ENCODE measurements around the gene HOXC10.

The HOXC10 gene

GRCh38 chr12:53963434-53964314 lies 21.3 kb upstream of the HOXC10 start:
- Histone ChIP-seq H3K27ac (replicated peaks) (no peak overlapping the region), H3K27me3 (ENCODE audit: insufficient read depth, poor library complexity, severe bottlenecking) (peaks cover 100% of the 10 kb centered on the region), H3K4me3 (replicated peaks; ENCODE audit: insufficient read depth, low read length) (no peak overlapping the region)
- TF ChIP-seq POLR2AphosphoS5 (IDR thresholded peaks at IDR 0.05; ENCODE audit: low read depth) (no peak), SPI1 (IDR thresholded peaks at IDR 0.05; ENCODE audit: borderline replicate concordance, low read depth) (no peak), GABPA (IDR thresholded peaks at IDR 0.05; ENCODE audit: low read depth) (no peak), CTCF (IDR thresholded peaks at IDR 0.05; ENCODE audit: insufficient read depth, low read length) (no peak), REST (IDR thresholded peaks at IDR 0.05; ENCODE audit: insufficient replicate concordance, low read depth) (no peak)
- no peak for DNase-seq (ENCODE audit: low read depth in 1 of 2, low spot score in 1 of 2)

DNA sequence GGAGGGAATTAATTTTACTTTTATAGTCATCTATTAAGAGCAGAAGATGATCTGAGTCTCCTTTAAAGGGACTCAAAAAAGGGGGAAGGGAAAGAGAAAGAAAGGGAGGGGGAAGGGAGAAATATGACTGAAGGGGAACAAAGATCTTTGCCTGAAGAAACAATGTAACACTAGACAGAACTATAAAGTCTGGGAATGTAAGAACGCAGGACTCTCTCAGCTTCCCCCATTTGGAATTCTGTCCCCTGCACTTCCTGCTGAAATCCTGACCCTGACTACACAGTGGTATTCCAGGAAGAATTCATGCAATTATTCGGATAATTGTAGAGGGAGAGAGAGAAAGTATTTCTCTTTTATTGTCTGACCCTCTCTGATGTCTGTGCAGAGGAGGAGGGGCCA lies 20.6 kb upstream of the HOXC10 start:
- Histone ChIP-seq H3K27me3 (ENCODE audit: insufficient read depth, poor library complexity, severe bottlenecking) (peaks cover 100% of the 10 kb centered on the region), H3K4me3 (replicated peaks; ENCODE audit: insufficient read depth, low read length) (no peak overlapping the region), H3K27ac (replicated peaks) (no peak overlapping the region)
- no peak for TF ChIP-seq REST (IDR thresholded peaks at IDR 0.05; ENCODE audit: insufficient replicate concordance, low read depth)
- no peak for TF ChIP-seq POLR2AphosphoS5 (IDR thresholded peaks at IDR 0.05; ENCODE audit: low read depth)
- TF ChIP-seq GABPA (IDR thresholded peaks at IDR 0.05; ENCODE audit: low read depth) = no peak
- TF ChIP-seq CTCF (IDR thresholded peaks at IDR 0.05; ENCODE audit: insufficient read depth, low read length) = no peak
- no peak for TF ChIP-seq SPI1 (IDR thresholded peaks at IDR 0.05; ENCODE audit: borderline replicate concordance, low read depth)
- no peak for DNase-seq (ENCODE audit: low read depth in 1 of 2, low spot score in 1 of 2)

DNA sequence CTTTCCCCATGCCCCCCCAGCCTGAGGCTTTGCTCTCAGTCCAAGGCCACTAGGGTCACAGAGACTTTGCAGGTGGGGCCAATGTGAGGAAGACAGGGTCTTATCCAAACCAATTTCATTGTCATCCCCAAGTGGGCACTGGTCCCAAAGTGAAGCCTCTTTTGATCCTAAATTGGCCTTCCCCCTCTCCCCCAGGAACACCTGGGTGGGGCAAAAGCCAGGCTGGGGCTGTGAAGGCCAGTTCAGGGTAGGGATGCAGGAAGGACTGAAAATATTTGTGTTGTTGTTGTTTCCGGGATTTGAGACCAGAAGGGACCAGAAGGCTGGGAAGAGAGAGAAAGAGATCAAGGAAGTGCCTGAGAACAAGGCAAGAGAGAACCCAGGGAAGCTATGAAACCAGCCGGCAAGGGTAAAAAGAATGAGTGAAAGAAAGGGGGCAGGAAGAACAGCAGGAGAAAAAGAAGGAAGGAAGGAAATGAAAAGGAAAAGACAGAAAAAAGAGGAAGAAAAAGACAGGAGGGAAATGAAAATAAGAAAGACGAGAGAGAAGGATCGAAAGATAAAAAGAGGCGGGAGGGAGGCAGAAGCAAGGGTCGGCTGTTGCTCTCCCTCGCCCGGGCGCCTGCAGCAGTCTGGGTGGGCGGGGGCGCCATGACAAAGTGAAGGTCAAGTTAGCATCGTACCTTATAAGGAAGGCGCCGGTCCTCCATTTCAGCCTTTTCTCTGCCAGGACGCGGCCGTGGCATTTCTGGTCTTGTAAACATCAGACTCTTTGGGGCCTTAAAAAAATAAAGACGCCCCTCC lies 19.5 kb upstream of the HOXC10 start:
- no peak overlapping the region for H3K27ac ChIP-seq (replicated peaks)
- TF ChIP-seq GABPA (IDR thresholded peaks at IDR 0.05; ENCODE audit: low read depth) (no peak), SPI1 (IDR thresholded peaks at IDR 0.05; ENCODE audit: borderline replicate concordance, low read depth) (no peak), CTCF (IDR thresholded peaks at IDR 0.05; ENCODE audit: insufficient read depth, low read length) (no peak), POLR2AphosphoS5 (IDR thresholded peaks at IDR 0.05; ENCODE audit: low read depth) (no peak), REST (IDR thresholded peaks at IDR 0.05; ENCODE audit: insufficient replicate concordance, low read depth) (no peak)
- H3K27me3 ChIP-seq (ENCODE audit: insufficient read depth, poor library complexity, severe bottlenecking) = peaks cover 100% of the 10 kb centered on the region
- no peak for DNase-seq (ENCODE audit: low read depth in 1 of 2, low spot score in 1 of 2)
- H3K4me3 ChIP-seq (replicated peaks; ENCODE audit: insufficient read depth, low read length) = no peak overlapping the region
